CD4-positive, alpha-beta T cell (primary cell): ENCODE results near the gene GRIK1. TPM values are rescaled to one million over a fixed set of nuclear protein-coding genes. Genes with fewer than 3 reads are reported as not detected.

ENCODE experiments used
- ATAC-seq: fragments of 200-7000 bp; cut with Tn5 transposase; one replicate; pipeline ENCODE4 v1.10.0; 2022; ENCODE audit warnings: mild to moderate bottlenecking; ENCODE audit not compliant: poor library complexity
- CTCF ChIA-PET: fragments of 350-600 bp; sonication (Branson Sonifier 250); formaldehyde crosslinking; loops from one replicate; lab custom pipeline; 2021; ENCODE audit warnings: antibody characterized with exemption, inconsistent platforms; lab: Charles Lee
- POLR2A ChIA-PET: fragments of 350-600 bp; sonication (Branson Sonifier 250); formaldehyde crosslinking; loops from one replicate; lab custom pipeline; 2021; ENCODE audit warnings: antibody characterized with exemption, inconsistent platforms; lab: Charles Lee
- DNase-seq, 14 experiments: peaks; one replicate each; pipeline ENCODE4 v3.0.0-alpha.2; 2013 to 2020; ENCODE audit warnings: mixed read lengths in 2 of 14
- H3K27ac ChIP-seq, 2 donors: one replicate each; pipeline versions ENCODE4 v1.5.1 to v1.7.0; 2013; ENCODE audit warnings: low read length in 2 of 2, low read depth in 1 of 2, mild to moderate bottlenecking in 1 of 2
- H3K27me3 ChIP-seq, 2 experiments: 1 replicate in 1 of 2; 2 replicates in 1 of 2; pipeline versions ENCODE4 v1.6.1 to v1.7.0; 2013; ENCODE audit warnings: low read length in 2 of 2, control low read depth in 1 of 2, mild to moderate bottlenecking in 1 of 2, moderate library complexity in 1 of 2; ENCODE audit not compliant: insufficient read depth in 2 of 2, control insufficient read depth in 1 of 2
- H3K36me3 ChIP-seq: one replicate; pipeline ENCODE4 v1.6.1; 2013; ENCODE audit warnings: low read length, control low read depth; ENCODE audit not compliant: insufficient read depth
- H3K4me1 ChIP-seq: one replicate; pipeline ENCODE4 v1.6.1; 2013; ENCODE audit warnings: low read length, control low read depth; ENCODE audit not compliant: insufficient read depth
- H3K4me3 ChIP-seq: one replicate; pipeline ENCODE4 v1.5.1; 2013; ENCODE audit warnings: mild to moderate bottlenecking, low read length, moderate library complexity
- H3K9me3 ChIP-seq, 2 experiments: 1 replicate in 1 of 2; 2 replicates in 1 of 2; pipeline versions ENCODE4 v1.6.1 to v1.7.0; 2013; ENCODE audit warnings: low read length in 2 of 2, mild to moderate bottlenecking in 2 of 2, control low read depth in 1 of 2, moderate library complexity in 1 of 2; ENCODE audit not compliant: control insufficient read depth in 1 of 2, insufficient read depth in 1 of 2
- H3K27ac Mint-ChIP-seq: one replicate; pipeline ENCODE4 v1.8.0; 2020; ENCODE audit warnings: mixed read lengths
- H3K27me3 Mint-ChIP-seq: one replicate; pipeline ENCODE4 v1.8.0; 2021; ENCODE audit warnings: mixed read lengths
- H3K36me3 Mint-ChIP-seq: one replicate; pipeline ENCODE4 v1.8.0; 2021; ENCODE audit warnings: low read depth, mixed read lengths
- H3K4me1 Mint-ChIP-seq: one replicate; pipeline ENCODE4 v1.8.0; 2021; ENCODE audit warnings: low read depth, mixed read lengths
- H3K4me3 Mint-ChIP-seq: one replicate; pipeline ENCODE4 v1.8.0; 2020; ENCODE audit warnings: mild to moderate bottlenecking, mixed read lengths
- H3K9me3 Mint-ChIP-seq: one replicate; pipeline ENCODE4 v1.8.0; 2020; ENCODE audit warnings: mixed read lengths
- CTCF ChIP-seq: fragments of 200-600 bp; IDR thresholded peaks from one replicate; pipeline ENCODE4 v1.8.0; 2022; ENCODE audit warnings: antibody characterized with exemption, mild to moderate bottlenecking
- intact Hi-C, 2 experiments: fragments of 100-400 bp; cut with DNase I in 1 of 2; cut with micrococcal nuclease in 1 of 2; formaldehyde crosslinking; loops; one replicate each; pipeline versions ENCODE4 v1.15.1 to v1.9.0; 2023 to 2025; cut with DNase I, micrococcal nuclease
- total RNA-seq, 174 experiments: library from RNA in 2 of 174; stranded (reverse) in 2 of 174; gene quantifications; one replicate each; pipeline ENCODE4 v1.2.3 and lab custom pipeline; 2021 to 2026

The GRIK1 gene
- total RNA-seq, 2 experiments from 2014 or later, result not detected

GRCh38 chr21:29938776-29939103 lies 1.1 kb downstream of the GRIK1 start:
- H3K27me3 Mint-ChIP-seq, result peaks cover 76% of the 10 kb centered on the region
- H3K4me3 ChIP-seq, result no peak overlapping the region
- H3K36me3 Mint-ChIP-seq, result no peaks in the 10 kb centered on the region
- ChIA-PET CTCF (no interaction called here), POLR2A (no interaction called here)
- H3K27ac Mint-ChIP-seq, result no peak overlapping the region
- ATAC-seq, result no peak
- H3K9me3 ChIP-seq, result peaks cover 0 to 15% of the 10 kb centered on the region in 2 experiments
- no peaks in the 10 kb centered on the region for H3K36me3 ChIP-seq
- no peak overlapping the region for H3K4me3 Mint-ChIP-seq
- no peak overlapping the region for H3K27ac ChIP-seq
- intact Hi-C loops, result no loop called here
- no peak for TF ChIP-seq CTCF
- peaks cover 6% of the 10 kb centered on the region for H3K9me3 Mint-ChIP-seq
- no peaks in the 10 kb centered on the region for H3K4me1 ChIP-seq
- peaks cover 14 to 31% of the 10 kb centered on the region in 2 experiments for H3K27me3 ChIP-seq
- no peak for DNase-seq
- H3K4me1 Mint-ChIP-seq, result peaks cover 8% of the 10 kb centered on the region

GRCh38 chr21:29933088-29933487 lies 6.7 kb downstream of the GRIK1 start:
- Histone ChIP-seq H3K27ac (no peak overlapping the region), H3K9me3 (no peaks in the 10 kb centered on the region), H3K27me3 (peaks cover 0 to 6% of the 10 kb centered on the region in 2 experiments), H3K36me3 (no peaks in the 10 kb centered on the region), H3K4me1 (no peaks in the 10 kb centered on the region), H3K4me3 (no peak overlapping the region)
- H3K9me3 Mint-ChIP-seq, result no peaks in the 10 kb centered on the region
- intact Hi-C loops, result no loop called here
- peaks cover 37% of the 10 kb centered on the region for H3K27me3 Mint-ChIP-seq
- H3K27ac Mint-ChIP-seq, result no peak overlapping the region
- ChIA-PET POLR2A (no interaction called here), CTCF (no interaction called here)
- ATAC-seq, result no peak
- no peaks in the 10 kb centered on the region for H3K4me1 Mint-ChIP-seq
- H3K4me3 Mint-ChIP-seq, result no peak overlapping the region
- no peak for DNase-seq
- TF ChIP-seq CTCF, result no peak
- no peaks in the 10 kb centered on the region for H3K36me3 Mint-ChIP-seq

- ATAC-seq, result no peak
- Mint-ChIP-seq H3K9me3 (no peaks in the 10 kb centered on the region), H3K27me3 (peaks cover 14% of the 10 kb centered on the region), H3K4me3 (no peak overlapping the region), H3K4me1 (no peaks in the 10 kb centered on the region), H3K27ac (no peak overlapping the region), H3K36me3 (no peaks in the 10 kb centered on the region)
- Histone ChIP-seq H3K27me3 (no peaks in the 10 kb centered on the region), H3K4me1 (no peaks in the 10 kb centered on the region), H3K9me3 (no peaks in the 10 kb centered on the region), H3K36me3 (no peaks in the 10 kb centered on the region), H3K27ac (no peak overlapping the region), H3K4me3 (no peak overlapping the region)
- intact Hi-C loops, result no loop called here
- DNase-seq, result no peak
- ChIA-PET CTCF (no interaction called here), POLR2A (no interaction called here)
- no peak for TF ChIP-seq CTCF
Observed at GRCh38 chr21:29928537-29928936, 11.3 kb downstream of the GRIK1 start.
